Gastroesophageal sphincter (tissue), 4 donors: Measurements from ENCODE around the gene FCHO2. TPM values are rescaled to one million over a fixed set of nuclear protein-coding genes. Genes with fewer than 3 reads are reported as not detected.
A peak's percentile ranks its signal among the peaks of the same experiment; 100 is the strongest.

ENCODE experiments used
- ATAC-seq: fragments of 150-250 bp; one replicate; pipeline ENCODE4 v1.9.1; 2016; ENCODE audit warnings: mild to moderate bottlenecking, moderate library complexity
- H3K27ac ChIP-seq, 4 donors: fragments of 200-600 bp; sonication (generic) in 3 of 4; 1 replicate in 3 of 4; 2 replicates in 1 of 4; pipeline ENCODE4 v1.5.1; 2016 to 2019
- H3K27me3 ChIP-seq: fragments of 200-600 bp; sonication (generic); one replicate; pipeline ENCODE4 v1.5.1; 2019
- H3K36me3 ChIP-seq, 2 donors: fragments of 200-600 bp; sonication (generic); one replicate each; pipeline ENCODE4 v1.5.1; 2019; ENCODE audit warnings: control low read depth in 1 of 2
- H3K4me1 ChIP-seq, 3 donors: fragments of 200-600 bp; sonication (generic); 1 replicate in 2 of 3; 2 replicates in 1 of 3; pipeline ENCODE4 v1.5.1; 2016 to 2019; ENCODE audit warnings: control low read depth in 2 of 3
- H3K4me3 ChIP-seq, 2 donors: fragments of 200-600 bp; sonication (generic); one replicate each; pipeline ENCODE4 v1.5.1; 2019; ENCODE audit warnings: mild to moderate bottlenecking in 1 of 2, moderate library complexity in 1 of 2
- H3K9me3 ChIP-seq, 3 donors: fragments of 200-600 bp; sonication (generic); one replicate each; pipeline ENCODE4 v1.5.1; 2017 to 2019; ENCODE audit warnings: control low read depth in 2 of 3
- CTCF ChIP-seq, 4 experiments: fragments of 200-600 bp in 2 of 4; fragments of 450-650 bp in 2 of 4; sonication (generic) in 1 of 4; IDR thresholded peaks; one replicate each; pipeline ENCODE4 v1.5.1; 2017 to 2019; ENCODE audit warnings: antibody characterized with exemption in 4 of 4, mild to moderate bottlenecking in 2 of 4, moderate library complexity in 2 of 4
- EP300 ChIP-seq: sonication (generic); formaldehyde crosslinking; IDR thresholded peaks from one replicate; pipeline ENCODE4 v1.6.1; 2017; ENCODE audit warnings: antibody characterized with exemption, mild to moderate bottlenecking
- POLR2A ChIP-seq, 2 donors: fragments of 450-650 bp; IDR thresholded peaks; one replicate each; pipeline ENCODE4 v1.6.1; 2017; ENCODE audit warnings: antibody characterized with exemption in 2 of 2, mild to moderate bottlenecking in 2 of 2, moderate library complexity in 1 of 2
- POLR2AphosphoS5 ChIP-seq: sonication (generic); formaldehyde crosslinking; IDR thresholded peaks from one replicate; pipeline ENCODE4 v1.6.1; 2017; ENCODE audit warnings: antibody characterized with exemption
- WGBS, 2 donors: methylation state at CpG; one replicate each; pipeline ENCODE4 v1.1.5; 2018; ENCODE audit warnings: low coverage in 1 of 2; 5-methylcytosine and 5-hydroxymethylcytosine counted together
- total RNA-seq, 4 donors: library from RNA; depleted of rRNA; stranded (reverse); fragments of >200 nt; gene quantifications; one replicate each; pipeline ENCODE4 v1.1.0, GENCODE V29; 2016

The FCHO2 gene
- total RNA-seq, 4 donors from 2014 or later, result 27.3 to 36.3 (median 30.1) TPM

- peaks cover 0 to 7% (median 0%) of the 10 kb centered on the region in 3 donors for H3K9me3 ChIP-seq
- H3K4me3 ChIP-seq, result no peak overlapping the region
- ATAC-seq, result no peak
- peaks cover 6% of the 10 kb centered on the region for H3K27me3 ChIP-seq
- 77% methylated on average over 4 of the region's 4 CpGs; no CpG with 5 or more reads in 1 of the 2 donors for WGBS, 2 donors
- TF ChIP-seq EP300 (no peak), CTCF (IDR thresholded peaks at IDR 0.05) (no peak)
- no peaks in the 10 kb centered on the region for H3K36me3 ChIP-seq
- H3K27ac ChIP-seq, result no peak overlapping the region
- H3K4me1 ChIP-seq, result peaks cover 0 to 15% (median 0%) of the 10 kb centered on the region in 3 donors
Measured at GRCh38 chr5:72936893-72937292, 18.9 kb upstream of the FCHO2 start.

- TF ChIP-seq POLR2A (IDR thresholded peaks at IDR 0.05), result no peak
- TF ChIP-seq EP300, result no peak
- H3K27ac ChIP-seq, result peak overlapping the region in 1 of 4 donors; percentile 16
- H3K27me3 ChIP-seq, result peaks cover 6% of the 10 kb centered on the region
- H3K9me3 ChIP-seq, result peaks cover 0 to 7% (median 0%) of the 10 kb centered on the region in 3 donors
- peaks cover 0 to 15% (median 0%) of the 10 kb centered on the region in 3 donors for H3K4me1 ChIP-seq
- no peak overlapping the region for H3K4me3 ChIP-seq
- 75 to 100% methylated on average over 2 to 3 of the region's 3 CpGs for WGBS, 2 donors
- H3K36me3 ChIP-seq, result no peaks in the 10 kb centered on the region
- no peak for ATAC-seq
Measured at GRCh38 chr5:72937517-72938061, 18.3 kb upstream of the FCHO2 start.

- Histone ChIP-seq H3K27me3 (peaks cover 6% of the 10 kb centered on the region), H3K27ac (peak overlapping the region in 1 of 4 donors; percentile 16), H3K36me3 (no peaks in the 10 kb centered on the region), H3K9me3 (peaks cover 0 to 7% (median 0%) of the 10 kb centered on the region in 3 donors), H3K4me3 (no peak overlapping the region), H3K4me1 (peaks cover 0 to 15% (median 0%) of the 10 kb centered on the region in 3 donors)
- WGBS, 2 donors, result 53 to 75% methylated on average over 1 of the region's 1 CpG
- ATAC-seq, result peak; percentile 31
- no peak for TF ChIP-seq POLR2AphosphoS5
- TF ChIP-seq POLR2A (IDR thresholded peaks at IDR 0.05), result no peak
- no peak for TF ChIP-seq CTCF (IDR thresholded peaks at IDR 0.05)
- no peak for TF ChIP-seq EP300
Measured at GRCh38 chr5:72938206-72938605, 17.6 kb upstream of the FCHO2 start.

GRCh38 chr5:72940082-72940481 lies 15.8 kb upstream of the FCHO2 start:
- TF ChIP-seq POLR2A (IDR thresholded peaks at IDR 0.05) (no peak), POLR2AphosphoS5 (no peak), CTCF (IDR thresholded peaks at IDR 0.05) (no peak), EP300 (no peak)
- H3K9me3 ChIP-seq, result peaks cover 0 to 5% (median 0%) of the 10 kb centered on the region in 3 donors
- ATAC-seq, result peak; percentile 34
- H3K4me1 ChIP-seq, result peaks cover 0 to 15% (median 0%) of the 10 kb centered on the region in 3 donors
- no peak overlapping the region for H3K27ac ChIP-seq
- H3K36me3 ChIP-seq, result no peaks in the 10 kb centered on the region
- H3K27me3 ChIP-seq, result peaks cover 3% of the 10 kb centered on the region
- 44 to 45% methylated on average over 4 of the region's 4 CpGs for WGBS, 2 donors
- no peak overlapping the region for H3K4me3 ChIP-seq

GRCh38 chr5:72943307-72943706 lies 12.5 kb upstream of the FCHO2 start:
- no peaks in the 10 kb centered on the region for H3K4me1 ChIP-seq
- no peak overlapping the region for H3K4me3 ChIP-seq
- no peaks in the 10 kb centered on the region for H3K36me3 ChIP-seq
- no peaks in the 10 kb centered on the region for H3K27me3 ChIP-seq
- H3K27ac ChIP-seq, result no peak overlapping the region
- no peak for ATAC-seq
- TF ChIP-seq EP300 (no peak), CTCF (IDR thresholded peaks at IDR 0.05) (no peak), POLR2AphosphoS5 (no peak)
- no peaks in the 10 kb centered on the region for H3K9me3 ChIP-seq
